GM23338 (cell line): Measurements from ENCODE around the gene SHISA4. TPM values are rescaled to one million over a fixed set of nuclear protein-coding genes. Genes with fewer than 3 reads are reported as not detected.
A peak's percentile ranks its signal among the peaks of the same experiment; 100 is the strongest.

Experiments used
- ATAC-seq: fragments of 200-7000 bp; cut with Tn5 transposase; 3 replicates; pipeline ENCODE4 v1.9.1; 2020
- DNase-seq: peaks from one replicate; pipeline ENCODE4 v3.0.0-alpha.2; 2015; ENCODE audit warnings: low spot score
- H2AFZ ChIP-seq: fragments of 200-600 bp; sonication (generic); 2 replicates; pipeline ENCODE4 v1.8.0; 2016; ENCODE audit warnings: antibody characterized with exemption, mild to moderate bottlenecking, moderate library complexity
- H3F3A ChIP-seq: fragments of 200-600 bp; sonication (generic); replicated peaks from 2 replicates; pipeline ENCODE4 v1.8.0; 2017; ENCODE audit warnings: antibody characterized with exemption, mixed run types, low read depth
- H3K27ac ChIP-seq: fragments of 200-600 bp; sonication (generic); 2 replicates; pipeline ENCODE4 v1.6.1; 2016; ENCODE audit warnings: low read depth
- H3K27me3 ChIP-seq: fragments of 200-600 bp; sonication (generic); 2 replicates; pipeline ENCODE4 v1.8.0; 2016; ENCODE audit warnings: mild to moderate bottlenecking, mixed run types, moderate library complexity; ENCODE audit not compliant: insufficient read depth
- H3K36me3 ChIP-seq: fragments of 200-600 bp; sonication (generic); 2 replicates; pipeline ENCODE4 v1.8.0; 2016; ENCODE audit warnings: mild to moderate bottlenecking; ENCODE audit not compliant: insufficient read depth
- H3K4me1 ChIP-seq: fragments of 200-600 bp; sonication (generic); 2 replicates; pipeline ENCODE4 v1.8.0; 2016; ENCODE audit warnings: mild to moderate bottlenecking, moderate library complexity; ENCODE audit not compliant: insufficient read depth
- H3K4me2 ChIP-seq: fragments of 200-600 bp; sonication (generic); 2 replicates; pipeline ENCODE4 v1.7.1; 2017; ENCODE audit warnings: mixed run types
- H3K4me3 ChIP-seq: fragments of 200-600 bp; sonication (generic); 2 replicates; pipeline ENCODE4 v1.6.1; 2016; ENCODE audit warnings: mixed run types
- H3K79me2 ChIP-seq: fragments of 200-600 bp; sonication (generic); replicated peaks from 2 replicates; pipeline ENCODE4 v1.8.0; 2017; ENCODE audit warnings: mild to moderate bottlenecking; ENCODE audit not compliant: insufficient read depth
- H3K9me2 ChIP-seq: fragments of 200-600 bp; sonication (generic); 2 replicates; pipeline ENCODE4 v1.8.0; 2017; ENCODE audit not compliant: insufficient read depth
- H4K20me1 ChIP-seq: fragments of 200-600 bp; sonication (generic); replicated peaks from 2 replicates; pipeline ENCODE4 v1.8.0; 2017; ENCODE audit warnings: mild to moderate bottlenecking; ENCODE audit not compliant: insufficient read depth
- H3K27ac Mint-ChIP-seq: 2 replicates; pipeline ENCODE4 v1.8.0; 2020; ENCODE audit warnings: inconsistent platforms, mild to moderate bottlenecking, moderate library complexity, mixed read lengths
- H3K27me3 Mint-ChIP-seq: 3 replicates; pipeline ENCODE4 v1.8.0; 2022; ENCODE audit warnings: low read depth, mild to moderate bottlenecking, moderate library complexity, mixed read lengths, inconsistent platforms; ENCODE audit not compliant: insufficient read depth, poor library complexity
- H3K36me3 Mint-ChIP-seq: 3 replicates; pipeline ENCODE4 v1.8.0; 2021; ENCODE audit warnings: low read depth, mild to moderate bottlenecking, inconsistent platforms, moderate library complexity, mixed read lengths
- H3K4me1 Mint-ChIP-seq: 3 replicates; pipeline ENCODE4 v1.8.0; 2020; ENCODE audit warnings: mild to moderate bottlenecking, inconsistent platforms, mixed read lengths
- H3K4me3 Mint-ChIP-seq: 3 replicates; pipeline ENCODE4 v1.8.0; 2021; ENCODE audit warnings: moderate library complexity, mild to moderate bottlenecking, inconsistent platforms, mixed read lengths
- H3K9me3 Mint-ChIP-seq: 3 replicates; pipeline ENCODE4 v1.8.0; 2020; ENCODE audit warnings: moderate library complexity, mild to moderate bottlenecking, inconsistent platforms, mixed read lengths
- CREB1 ChIP-seq: fragments of 250-450 bp; sonication (Bioruptor Pico); IDR thresholded peaks from 2 replicates; pipeline ENCODE4 v1.5.0; 2020; ENCODE audit warnings: low read depth, mild to moderate bottlenecking, moderate library complexity
- CTCF ChIP-seq, 2 experiments: fragments of 200-600 bp in 1 of 2; sonication (generic) in 1 of 2; conservative IDR thresholded peaks; 2 replicates each; pipeline versions ENCODE4 v1.5.1 to v1.6.1; 2016 to 2017; ENCODE audit warnings: antibody characterized with exemption in 2 of 2, low read depth in 2 of 2, mild to moderate bottlenecking in 2 of 2, moderate library complexity in 1 of 2
- ETS1 ChIP-seq: IDR thresholded peaks from 2 replicates; pipeline ENCODE4 v1.6.1; 2016; ENCODE audit warnings: antibody characterized with exemption
- EZH2 ChIP-seq: fragments of 200-600 bp; sonication (generic); IDR thresholded peaks from one replicate; pipeline ENCODE4 v1.8.0; 2017; ENCODE audit warnings: antibody characterized with exemption, mild to moderate bottlenecking, low read depth; ENCODE audit not compliant: unreplicated experiment
- JUNB ChIP-seq: IDR thresholded peaks from one replicate; pipeline ENCODE4 v1.6.1; 2016; ENCODE audit warnings: antibody characterized with exemption; ENCODE audit not compliant: unreplicated experiment
- NANOG ChIP-seq: IDR thresholded peaks from 2 replicates; pipeline ENCODE4 v1.6.1; 2016; ENCODE audit warnings: antibody characterized with exemption, borderline replicate concordance
- POLR2AphosphoS5 ChIP-seq: IDR thresholded peaks from 2 replicates; pipeline ENCODE4 v1.6.1; 2016; ENCODE audit warnings: antibody characterized with exemption, low read depth
- REST ChIP-seq: IDR thresholded peaks from one replicate; pipeline ENCODE4 v1.6.1; 2018; ENCODE audit warnings: antibody characterized with exemption; ENCODE audit not compliant: unreplicated experiment
- STAT1 ChIP-seq: IDR thresholded peaks from one replicate; pipeline ENCODE4 v1.6.1; 2016; ENCODE audit warnings: antibody characterized with exemption; ENCODE audit not compliant: unreplicated experiment
- ZNF114 ChIP-seq: fragments of 250-450 bp; sonication (Bioruptor Pico); IDR thresholded peaks from 2 replicates; pipeline ENCODE4 v1.5.0; 2020; ENCODE audit warnings: mild to moderate bottlenecking, moderate library complexity
- ZNF331 ChIP-seq: fragments of 250-450 bp; sonication (Bioruptor Pico); IDR thresholded peaks from 2 replicates; pipeline ENCODE4 v1.5.0; 2020; ENCODE audit warnings: low read depth, mild to moderate bottlenecking, moderate library complexity
- polyA plus RNA-seq: library from polyadenylated mRNA; unstranded; fragments of >200 nt; fragmentation: Nextera tagmentation; extraction: Ambion mirVana; gene quantifications from 2 replicates; pipeline ENCODE4 v1.2.1, GENCODE V29; 2016
- total RNA-seq: library from RNA; depleted of rRNA; stranded (reverse); fragments of >200 nt; shearing (Covaris generic); gene quantifications from 2 replicates; pipeline ENCODE4 v1.2.3, GENCODE V29; 2014

Gene SHISA4
- total and polyA plus RNA-seq, 2 experiments from 2014 or later = 8.0 to 9.2 TPM

- no peak for TF ChIP-seq REST
- TF ChIP-seq CTCF (conservative IDR thresholded peaks at IDR 0.05; ENCODE audit: low read depth in 2 of 2) = no peak
- no peak for TF ChIP-seq EZH2
- no peak for TF ChIP-seq STAT1
- TF ChIP-seq JUNB = no peak
- no peak for TF ChIP-seq CREB1 (CRISPR knock-in tag)
- TF ChIP-seq ETS1 = no peak
Observed at GRCh38 chr1:201893431-201893830, 4.7 kb downstream of the SHISA4 start (continued).

- Histone ChIP-seq H3K4me3 (0 out of 2 replicates have a peak overlapping the region, but pooled peaks have one; percentile 1), H3K27me3 (peaks cover 8% of the 10 kb centered on the region), H3K79me2 (no peaks in the 10 kb centered on the region), H3K4me1 (peaks cover 16% of the 10 kb centered on the region), H3K36me3 (no peaks in the 10 kb centered on the region), H3F3A (no peaks in the 10 kb centered on the region), H3K4me2 (peak overlapping the region; percentile 23; the same call in 1 of the 2 replicates), H3K27ac (no peak overlapping the region), H2AFZ (peak overlapping the region; percentile 47; the same call in 1 of the 2 replicates), H4K20me1 (no peaks in the 10 kb centered on the region), H3K9me2 (0 out of 2 replicates have a peak, but pooled peaks cover 2% of the 10 kb centered on the region)
- H3K4me1 Mint-ChIP-seq = peaks cover 38% of the 10 kb centered on the region
- ATAC-seq = peak; percentile 24
- H3K27me3 Mint-ChIP-seq = peaks cover 16% of the 10 kb centered on the region
- H3K27ac Mint-ChIP-seq = 0 out of 2 replicates have a peak overlapping the region, but pooled peaks have one; percentile 61
- H3K4me3 Mint-ChIP-seq = no peak overlapping the region; the same call in 2 of the 3 replicates
- H3K36me3 Mint-ChIP-seq = no peaks in the 10 kb centered on the region
- H3K9me3 Mint-ChIP-seq = no peaks in the 10 kb centered on the region
- DNase-seq = peak; percentile 57
- TF ChIP-seq ETS1 (no peak), CREB1 (CRISPR knock-in tag) (no peak), CTCF (conservative IDR thresholded peaks at IDR 0.05; ENCODE audit: low read depth in 2 of 2) (no peak), ZNF331 (CRISPR knock-in tag) (no peak), NANOG (no peak), EZH2 (no peak), STAT1 (no peak), ZNF114 (no peak), POLR2AphosphoS5 (no peak)
Observed at GRCh38 chr1:201894343-201895119, 5.8 kb downstream of the SHISA4 start.
